NCI-H2227 (cell line): ENCODE data around the gene TFF3.

ENCODE experiments used
- DNase-seq: peaks from one replicate; lab custom pipeline; 2025; ENCODE audit not compliant: unreplicated experiment; lab: John Stamatoyannopoulos, UW

The TFF3 gene

GRCh38 chr21:42324896-42325295 is 9.7 kb upstream of the TFF3 start:
- DNase-seq: no peak

DNA sequence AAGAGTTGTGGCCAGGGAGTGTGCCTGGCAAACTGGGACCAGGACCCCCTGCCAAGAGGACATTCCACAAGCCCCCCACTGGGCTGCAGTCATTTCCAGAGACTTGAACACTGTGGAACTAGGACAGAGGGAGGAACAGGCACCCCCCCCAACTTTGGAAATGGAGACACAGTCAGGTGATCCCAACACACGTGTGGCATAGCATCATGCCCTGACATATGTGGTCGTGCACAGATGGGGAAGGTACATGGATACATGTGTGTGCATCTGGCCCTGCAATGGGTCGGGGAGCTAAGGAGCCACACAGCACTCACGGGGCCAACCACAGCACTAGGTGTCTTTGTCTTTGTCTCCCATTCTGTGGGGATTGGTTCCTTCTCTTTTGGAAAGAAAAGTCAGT is 6.6 kb upstream of the TFF3 start:
- no peak for DNase-seq

GRCh38 chr21:42321231-42321630 is 6.0 kb upstream of the TFF3 start:
- DNase-seq: no peak

GRCh38 chr21:42320791-42321190 is 5.6 kb upstream of the TFF3 start:
- no peak for DNase-seq

DNA sequence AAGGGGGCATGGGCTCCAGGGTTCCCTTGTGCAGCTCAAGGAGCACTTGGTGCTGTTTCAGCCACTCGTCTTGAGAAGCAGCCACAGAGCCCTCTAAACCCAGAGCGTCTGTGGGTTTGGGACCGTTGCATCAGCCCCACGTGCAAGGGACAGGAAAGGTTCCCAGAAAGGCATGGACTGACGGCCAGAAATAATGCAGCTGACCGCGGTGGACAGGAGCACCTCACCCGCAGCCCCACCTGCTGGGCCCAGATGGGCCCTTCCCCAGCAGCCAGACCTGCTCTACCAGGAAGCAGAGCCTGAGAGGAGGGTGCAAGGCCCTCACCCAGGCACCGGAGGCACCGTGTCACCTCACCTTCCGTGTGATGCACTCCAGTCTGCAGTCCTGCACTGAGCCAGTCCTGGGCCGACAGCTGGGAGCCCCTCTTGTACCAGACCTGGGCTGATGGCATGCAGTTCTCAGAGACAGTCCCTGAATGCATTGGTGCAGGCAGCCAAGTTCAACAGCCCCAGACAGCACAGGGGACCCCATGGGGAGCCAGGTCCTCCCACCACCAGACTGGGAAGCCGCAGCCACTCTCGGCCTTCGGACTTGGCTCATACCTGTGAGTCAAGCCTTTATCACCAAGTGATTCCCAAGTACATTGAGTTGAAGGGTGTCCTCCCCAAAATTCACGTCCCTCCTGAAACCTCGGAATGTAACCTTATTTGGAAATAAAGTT is 4.8 kb upstream of the TFF3 start:
- DNase-seq: no peak

- DNase-seq: no peak
These were observed 4.2 kb upstream of the TFF3 start for GRCh38 chr21:42319376-42319775.

- no peak for DNase-seq
These were observed 2.9 kb upstream of the TFF3 start for GRCh38 chr21:42317826-42318746.

DNA sequence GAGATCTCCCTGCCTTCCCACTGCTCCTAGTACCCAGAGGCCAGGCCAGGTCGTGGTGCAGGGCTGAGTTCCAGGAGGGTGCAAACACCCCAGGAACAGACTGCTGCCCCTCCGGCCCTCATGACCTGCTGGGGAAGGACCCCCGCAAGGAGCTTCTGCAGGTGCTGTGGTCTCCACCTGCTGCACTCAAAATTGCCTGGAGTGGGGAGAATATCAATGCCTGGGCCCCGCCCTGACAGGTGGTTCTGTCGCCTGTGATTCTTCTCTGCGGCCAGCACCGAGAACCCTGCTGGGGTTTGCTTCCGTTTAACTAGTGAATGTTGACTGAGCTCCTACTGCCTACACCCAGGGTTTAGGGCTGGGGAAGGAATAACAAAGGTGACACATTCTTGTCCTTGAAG is 2.1 kb upstream of the TFF3 start:
- DNase-seq: no peak

DNA sequence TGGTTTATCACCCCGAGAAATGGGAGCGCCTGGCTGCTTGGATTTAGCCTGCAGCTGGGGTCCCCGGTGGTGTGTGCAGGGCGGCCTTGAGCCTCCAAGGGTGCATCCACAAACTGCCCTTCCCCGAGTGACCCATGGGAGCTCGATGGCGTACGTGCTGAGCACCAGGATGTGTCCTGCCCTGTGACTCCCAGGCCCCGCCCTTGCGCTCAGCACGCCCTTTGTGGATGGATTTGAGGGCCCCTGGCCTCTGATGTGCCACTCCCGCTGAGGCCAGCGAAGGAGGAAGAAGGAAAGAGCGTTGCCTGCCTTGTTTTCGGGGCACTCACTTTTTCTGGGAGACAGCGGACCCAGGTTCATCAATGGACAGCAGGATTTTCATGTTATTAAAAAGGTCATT is 1.7 kb upstream of the TFF3 start:
- DNase-seq: no peak

DNA sequence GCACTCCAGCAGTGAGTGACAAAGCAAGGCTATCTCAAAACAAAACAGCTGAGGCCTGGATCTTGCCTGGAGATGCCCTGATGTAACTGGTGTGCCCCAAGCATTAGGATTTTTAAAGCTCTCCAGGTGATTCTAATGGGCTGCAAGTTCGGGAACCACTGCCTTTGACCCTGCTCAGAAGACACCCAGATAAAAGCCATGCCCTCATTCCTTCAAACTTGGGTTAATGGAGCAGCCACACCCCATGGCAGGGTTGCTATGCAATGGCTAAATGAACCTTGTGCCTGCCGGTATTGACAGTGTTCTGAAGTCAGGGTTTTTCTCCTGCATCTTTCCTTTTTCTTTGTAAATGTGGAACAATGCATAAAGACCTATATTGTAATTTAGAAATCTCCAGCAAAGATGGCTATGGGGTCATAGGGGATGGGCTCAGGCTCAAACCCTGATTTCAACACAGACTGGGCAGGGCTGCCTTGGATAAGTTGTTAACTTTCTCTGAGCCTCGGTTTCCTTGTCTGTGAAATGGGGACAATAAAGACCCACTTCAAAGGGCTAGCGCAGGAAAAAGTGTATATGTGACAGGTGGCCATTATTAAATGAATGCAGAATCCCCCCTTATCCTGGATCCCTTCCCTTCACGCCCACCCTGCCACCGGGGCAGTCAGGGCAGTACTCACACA is 453 bp downstream of the TFF3 start:
- DNase-seq: no peak

GRCh38 chr21:42313501-42313969 is 1.7 kb downstream of the TFF3 start:
- no peak for DNase-seq

DNA sequence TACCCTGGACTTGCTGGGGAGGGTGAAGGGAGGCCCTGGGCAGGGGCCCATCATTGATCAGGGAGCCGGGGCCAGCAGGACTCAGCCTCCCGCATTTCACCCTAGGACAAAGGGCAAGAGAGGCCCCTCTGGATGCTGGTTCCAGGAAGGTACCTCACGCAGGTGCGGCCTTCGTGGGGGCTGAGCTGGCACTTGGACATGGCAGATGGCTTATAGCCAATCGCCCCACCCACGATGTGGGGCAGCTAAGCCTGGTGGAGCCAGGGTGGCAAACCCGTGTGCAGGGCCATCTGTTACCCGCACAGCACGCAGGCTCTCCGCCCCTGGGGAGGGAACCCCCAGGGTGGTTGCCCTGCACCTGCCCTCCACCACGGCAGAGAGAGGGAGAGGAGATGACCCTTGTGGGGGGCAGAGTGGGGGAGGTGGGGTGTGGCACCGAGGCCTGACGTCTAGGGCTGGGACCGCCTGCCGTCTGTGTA is 2.5 kb downstream of the TFF3 start:
- DNase-seq: no peak

DNA sequence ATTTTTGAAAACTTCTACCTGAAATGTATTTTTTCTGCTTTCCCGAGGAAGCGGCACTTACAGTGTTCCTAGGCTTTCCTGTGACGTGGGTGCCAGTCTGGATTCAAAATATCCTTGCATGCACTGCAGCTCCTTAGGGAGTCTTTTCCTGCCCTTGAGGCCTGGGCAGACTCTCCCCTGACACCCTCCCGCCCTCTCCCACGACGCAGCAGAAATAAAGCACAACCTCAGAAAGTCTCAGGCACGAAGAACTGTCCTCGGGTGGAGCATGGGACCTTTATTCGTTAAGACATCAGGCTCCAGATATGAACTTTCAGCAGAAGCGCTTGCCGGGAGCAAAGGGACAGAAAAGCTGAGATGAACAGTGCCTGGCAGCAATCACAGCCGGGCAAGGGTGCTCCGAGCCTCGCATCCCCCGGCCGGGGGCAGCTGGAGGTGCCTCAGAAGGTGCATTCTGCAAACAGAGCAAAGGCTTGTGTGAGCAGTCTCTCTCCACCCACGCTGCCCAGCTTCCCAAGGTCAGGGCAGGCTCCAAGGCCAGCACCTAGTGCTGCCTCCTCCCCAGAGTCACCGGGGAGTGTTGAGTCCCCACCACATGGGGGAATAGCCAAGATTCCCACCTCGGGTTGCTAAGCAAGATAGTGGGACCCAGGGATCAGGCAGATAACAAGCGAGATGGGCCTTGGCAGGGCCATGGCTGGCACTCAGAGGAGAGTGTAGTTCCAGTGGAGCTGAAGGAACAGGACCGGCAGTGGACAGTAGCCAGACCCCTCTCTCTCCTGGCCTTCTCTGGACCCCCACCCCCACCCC is 3.2 kb downstream of the TFF3 start:
- DNase-seq: no peak

DNA sequence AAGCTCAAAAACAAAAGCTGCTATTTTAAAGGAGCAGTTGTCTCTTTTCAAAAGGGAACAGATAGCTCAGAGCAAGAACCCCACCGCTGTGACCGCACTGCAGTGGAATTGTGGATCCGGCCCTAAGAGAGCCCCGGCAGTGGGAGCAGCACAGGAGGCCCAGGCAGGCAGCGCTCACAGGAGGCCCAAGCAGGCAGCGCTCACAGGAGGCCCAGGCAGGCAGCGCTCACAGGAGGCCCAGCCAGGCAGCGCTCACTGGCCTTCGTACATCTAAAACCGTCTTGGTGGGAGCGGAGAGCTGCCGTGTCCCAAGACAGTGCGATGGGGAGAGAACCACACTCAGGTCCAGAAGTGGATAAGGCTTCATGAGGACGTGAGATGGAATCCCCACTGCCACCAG is 4.0 kb downstream of the TFF3 start:
- DNase-seq: no peak

DNA sequence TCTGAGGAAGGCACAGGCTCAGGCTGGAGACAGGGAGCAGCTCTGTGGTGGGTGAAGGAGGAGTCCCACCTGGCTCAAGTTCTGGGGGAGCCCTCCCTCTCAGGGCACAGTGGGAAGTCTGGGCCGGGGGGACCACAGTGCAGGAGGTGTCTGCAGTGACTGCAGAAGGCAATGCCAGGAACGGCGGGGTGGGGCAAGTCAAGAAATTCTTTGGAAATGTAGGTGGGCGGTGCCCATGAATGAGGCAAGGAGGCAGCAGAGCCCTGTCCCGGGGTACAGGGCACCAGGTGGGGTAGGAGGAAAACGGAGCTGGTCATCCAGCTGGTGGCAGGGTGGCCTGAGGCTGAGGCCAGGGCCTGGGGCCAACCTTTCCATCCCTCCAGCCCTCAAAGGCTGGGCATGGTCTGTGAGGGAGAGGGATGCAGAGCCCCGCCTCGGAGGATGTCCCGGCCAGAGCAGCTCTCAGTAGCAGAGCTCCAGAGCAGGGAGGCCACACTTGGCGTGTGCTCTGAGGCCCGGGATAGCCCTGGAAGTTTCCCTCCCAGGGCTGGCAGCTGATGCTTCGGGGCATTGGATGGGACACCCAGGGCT is 4.7 kb downstream of the TFF3 start:
- no peak for DNase-seq

DNA sequence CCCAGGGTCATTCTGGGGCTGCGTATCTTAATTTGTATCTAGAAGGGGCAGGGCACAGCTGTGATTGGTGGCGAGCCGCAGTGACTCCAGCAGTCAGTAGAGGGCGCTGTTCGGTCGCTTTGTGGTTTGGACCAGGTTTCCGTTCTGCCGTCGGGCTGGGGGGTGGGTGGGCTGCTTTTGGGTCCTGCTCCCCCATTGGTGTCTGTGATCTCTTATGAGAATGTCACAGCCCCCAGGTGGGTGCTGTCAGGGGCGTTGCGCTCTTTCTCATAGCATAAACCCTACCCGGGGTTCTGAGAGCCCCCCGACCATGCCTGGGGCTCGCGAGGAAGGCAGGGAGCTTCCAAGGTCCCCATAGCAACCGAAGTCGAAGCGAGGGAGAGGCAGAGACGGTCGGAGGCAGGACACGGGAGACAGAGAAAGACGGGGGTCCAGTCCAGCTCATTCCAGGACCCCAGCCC is 5.4 kb downstream of the TFF3 start:
- DNase-seq: peak; percentile 76

- no peak for DNase-seq
These were observed 6.1 kb downstream of the TFF3 start for GRCh38 chr21:42308914-42309752.

- no peak for DNase-seq
These were observed 6.9 kb downstream of the TFF3 start for GRCh38 chr21:42308161-42308913.

- DNase-seq: no peak
These were observed 8.1 kb downstream of the TFF3 start for GRCh38 chr21:42307106-42307505.
